Mucosa of rectum (tissue), 2 donors: ENCODE results near the gene CUX1.

Experiments
- H3K27ac ChIP-seq, 2 donors: one replicate each; pipeline ENCODE4 v1.7.0; 2013; ENCODE audit warnings: inconsistent platforms in 2 of 2, low read depth in 2 of 2, low read length in 2 of 2
- H3K27me3 ChIP-seq, 2 donors: one replicate each; pipeline ENCODE4 v1.7.0; 2013; ENCODE audit warnings: low read length in 2 of 2; ENCODE audit not compliant: control insufficient read depth in 2 of 2, insufficient read depth in 2 of 2
- H3K36me3 ChIP-seq, 2 donors: one replicate each; pipeline ENCODE4 v1.7.0; 2013; ENCODE audit warnings: low read length in 2 of 2; ENCODE audit not compliant: control insufficient read depth in 2 of 2, insufficient read depth in 2 of 2
- H3K4me1 ChIP-seq, 2 donors: one replicate each; pipeline ENCODE4 v1.7.0; 2013; ENCODE audit warnings: low read length in 2 of 2, mild to moderate bottlenecking in 1 of 2; ENCODE audit not compliant: control insufficient read depth in 2 of 2, insufficient read depth in 2 of 2
- H3K4me3 ChIP-seq, 2 donors: one replicate each; pipeline ENCODE4 v1.7.0; 2013; ENCODE audit warnings: low read length in 2 of 2
- H3K9ac ChIP-seq, 2 donors: one replicate each; pipeline ENCODE4 v1.7.0; 2013; ENCODE audit warnings: low read length in 2 of 2, low read depth in 1 of 2, mild to moderate bottlenecking in 1 of 2
- H3K9me3 ChIP-seq, 2 donors: one replicate each; pipeline ENCODE4 v1.7.0; 2013; ENCODE audit warnings: low read length in 2 of 2; ENCODE audit not compliant: control insufficient read depth in 2 of 2
- donor health status: healthy.
- donor health status: Normal muscosa, but diverticular disease.

CUX1 gene

DNA sequence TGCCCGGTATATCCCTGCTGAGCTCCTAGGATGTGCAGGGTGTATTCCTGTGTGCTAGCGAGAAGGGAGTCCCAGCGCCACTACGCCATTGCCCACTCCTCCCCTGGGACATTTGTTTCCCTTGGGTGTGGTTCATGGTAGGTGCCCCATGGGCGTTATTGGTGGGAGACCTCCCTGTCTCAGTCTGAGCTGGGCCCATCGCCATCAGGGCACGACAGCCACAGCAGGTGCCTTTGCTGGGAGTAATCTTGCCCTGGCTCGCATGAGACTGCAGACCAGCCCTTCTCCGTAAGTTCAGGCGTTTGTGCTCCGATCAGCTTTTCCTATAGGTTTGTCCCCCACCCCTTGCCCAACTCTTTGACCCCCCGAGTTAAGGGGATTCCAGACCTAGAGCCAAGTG is 332.0 kb downstream of the CUX1 start:
- no peaks in the 10 kb centered on the region for H3K27me3 ChIP-seq
- H3K4me1 ChIP-seq = peaks cover 3 to 4% of the 10 kb centered on the region in 2 donors
- no peaks in the 10 kb centered on the region for H3K36me3 ChIP-seq
- H3K9me3 ChIP-seq = no peaks in the 10 kb centered on the region
- no peak overlapping the region for H3K27ac ChIP-seq
- no peak overlapping the region for H3K9ac ChIP-seq
- no peak overlapping the region for H3K4me3 ChIP-seq

DNA sequence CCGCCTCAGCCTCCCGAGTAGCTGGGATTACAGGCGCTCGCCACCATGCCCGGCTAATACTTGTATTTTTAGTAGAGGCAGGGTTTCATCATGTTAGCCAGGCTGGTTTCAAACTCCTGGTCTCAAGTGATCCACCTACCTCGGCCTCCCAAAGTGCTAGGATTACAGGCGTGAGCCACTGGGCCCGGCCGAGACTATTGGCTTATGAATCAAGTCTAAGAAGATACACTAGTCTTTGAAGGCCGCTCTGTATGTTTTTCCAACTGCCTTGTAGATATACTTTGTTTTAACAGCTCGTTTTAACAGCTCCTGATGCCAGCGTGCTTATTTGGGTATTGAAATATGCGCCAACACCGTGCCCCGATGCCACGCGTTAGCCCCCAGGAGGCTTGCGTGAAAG is 332.8 kb downstream of the CUX1 start:
- Histone ChIP-seq H3K36me3 (no peaks in the 10 kb centered on the region), H3K27ac (no peak overlapping the region), H3K9ac (no peak overlapping the region), H3K9me3 (no peaks in the 10 kb centered on the region), H3K4me3 (no peak overlapping the region), H3K4me1 (peaks cover 3 to 4% of the 10 kb centered on the region in 2 donors), H3K27me3 (no peaks in the 10 kb centered on the region)

DNA sequence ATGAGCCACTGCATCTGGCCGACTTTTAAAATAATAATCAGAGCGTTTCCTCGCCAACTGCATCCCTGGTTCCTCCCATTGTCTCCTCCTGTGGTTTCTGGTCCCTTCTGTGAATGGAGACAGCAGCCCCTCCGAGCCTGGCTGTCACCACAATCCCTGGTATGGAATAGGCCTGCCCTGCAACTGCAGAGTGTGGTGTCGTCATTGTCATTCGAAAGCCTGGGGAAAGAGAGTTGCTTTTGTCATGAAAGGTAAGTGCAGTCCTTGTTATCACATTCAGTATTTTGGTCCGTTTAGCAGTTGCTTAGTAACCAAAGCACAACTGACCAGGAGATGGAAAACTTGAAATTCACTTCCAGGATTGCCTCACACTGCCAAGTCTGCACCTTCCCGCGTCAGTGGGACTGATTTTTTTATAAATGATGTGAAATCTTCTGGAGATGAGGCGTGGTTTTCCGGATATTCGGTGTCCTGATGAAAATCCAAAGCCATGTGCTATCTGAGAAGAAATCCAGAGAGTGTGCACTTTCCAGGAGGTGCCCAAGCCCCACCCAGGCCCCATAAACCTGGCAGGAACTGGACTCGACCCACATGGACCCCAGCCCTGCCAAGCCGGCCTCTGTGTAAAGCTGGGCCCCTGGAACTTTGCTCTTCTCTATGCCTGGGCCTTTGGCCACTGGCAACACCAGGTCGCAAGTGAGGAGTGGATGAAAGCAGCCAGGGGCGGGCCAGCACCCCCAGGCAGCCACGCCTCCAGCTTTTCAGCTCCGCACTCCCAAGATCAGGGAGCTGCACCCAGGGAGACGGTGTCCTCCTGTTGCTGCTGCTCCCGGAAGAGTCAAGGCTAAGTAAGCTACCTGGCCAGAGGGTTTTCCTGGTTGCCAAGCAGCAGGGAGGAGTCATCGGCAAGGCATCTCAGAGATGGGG is 335.5 kb downstream of the CUX1 start:
- Histone ChIP-seq H3K36me3 (peaks cover 0 to 3% of the 10 kb centered on the region in 2 donors), H3K4me1 (peaks cover 3 to 4% of the 10 kb centered on the region in 2 donors), H3K9me3 (no peaks in the 10 kb centered on the region), H3K9ac (no peak overlapping the region), H3K4me3 (no peak overlapping the region), H3K27ac (peak overlapping the region; percentile 6 to 38), H3K27me3 (no peaks in the 10 kb centered on the region)

DNA sequence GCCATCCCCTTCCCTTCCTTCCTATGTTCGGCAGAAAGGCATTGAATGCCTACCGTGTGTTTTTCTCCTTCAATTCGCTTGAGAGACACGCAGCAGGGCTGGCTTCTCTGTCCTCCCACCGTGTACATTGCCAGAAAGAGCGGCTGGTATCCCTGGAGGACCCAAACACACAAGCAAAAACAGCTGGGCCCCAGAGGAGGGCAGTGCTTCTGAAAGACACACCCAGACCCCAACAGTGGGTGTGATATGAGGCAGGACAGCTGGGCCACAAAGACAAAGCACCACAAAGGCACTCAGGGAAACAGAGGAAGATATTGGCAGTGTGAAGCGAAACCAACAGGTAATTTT is 336.1 kb downstream of the CUX1 start:
- H3K27me3 ChIP-seq = no peaks in the 10 kb centered on the region
- H3K27ac ChIP-seq = peak overlapping the region in 1 of 2 donors; percentile 6
- peaks cover 3 to 4% of the 10 kb centered on the region in 2 donors for H3K4me1 ChIP-seq
- peaks cover 0 to 7% of the 10 kb centered on the region in 2 donors for H3K36me3 ChIP-seq
- no peak overlapping the region for H3K4me3 ChIP-seq
- no peaks in the 10 kb centered on the region for H3K9me3 ChIP-seq
- H3K9ac ChIP-seq = no peak overlapping the region

DNA sequence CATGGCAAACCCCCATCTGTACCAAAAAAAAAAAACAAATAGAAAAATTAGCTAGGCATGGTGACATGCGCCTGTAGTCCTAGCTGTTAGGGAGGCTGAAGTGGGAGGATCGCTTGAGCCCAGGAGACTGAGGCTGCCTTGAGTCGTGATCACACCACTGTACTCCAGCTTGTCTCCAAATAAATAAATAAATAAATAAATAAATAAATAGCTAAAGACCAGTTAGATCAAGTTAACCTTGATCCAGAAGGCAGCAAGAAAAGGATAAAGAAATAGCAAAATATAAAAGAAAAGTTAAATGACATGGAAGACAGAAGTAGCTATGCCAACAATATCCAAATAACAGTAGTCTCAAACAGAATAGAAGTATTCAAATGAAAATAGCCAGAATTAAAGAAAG is 337.0 kb downstream of the CUX1 start:
- Histone ChIP-seq H3K4me1 (peaks cover 3 to 4% of the 10 kb centered on the region in 2 donors), H3K9ac (no peak overlapping the region), H3K27ac (no peak overlapping the region), H3K9me3 (no peaks in the 10 kb centered on the region), H3K4me3 (no peak overlapping the region), H3K27me3 (no peaks in the 10 kb centered on the region), H3K36me3 (peaks cover 0 to 9% of the 10 kb centered on the region in 2 donors)

DNA sequence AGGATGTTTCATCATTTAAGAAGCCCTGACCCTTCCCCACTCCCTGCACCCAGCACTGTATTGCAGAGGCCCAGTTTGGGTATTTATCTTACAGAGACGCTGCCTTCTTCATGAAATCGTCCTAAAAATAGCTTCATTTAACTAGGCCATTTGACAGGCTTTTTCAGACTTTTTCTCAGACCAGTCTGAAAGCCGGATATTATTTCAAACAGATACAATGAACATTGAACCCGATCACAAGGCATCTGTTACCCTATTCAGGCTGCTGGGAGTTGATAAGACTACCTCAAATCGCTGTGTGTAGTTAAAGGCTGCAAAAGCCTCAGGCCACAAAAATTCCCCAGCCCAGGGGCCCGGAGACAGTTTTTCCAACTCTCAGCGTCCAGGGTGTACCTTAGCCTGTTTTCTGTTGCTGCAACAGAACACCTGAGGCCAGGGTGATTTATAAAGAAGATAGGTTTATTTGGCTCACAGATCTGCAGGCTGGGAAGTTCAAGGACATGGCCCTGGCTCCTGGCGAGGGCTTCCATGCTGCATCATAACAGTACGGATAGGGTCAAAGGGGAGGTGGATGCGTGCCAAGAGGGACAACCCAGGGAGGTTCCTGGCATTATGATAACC is 338.5 kb downstream of the CUX1 start:
- Histone ChIP-seq H3K4me3 (no peak overlapping the region), H3K27ac (no peak overlapping the region), H3K4me1 (peaks cover 3 to 4% of the 10 kb centered on the region in 2 donors)

DNA sequence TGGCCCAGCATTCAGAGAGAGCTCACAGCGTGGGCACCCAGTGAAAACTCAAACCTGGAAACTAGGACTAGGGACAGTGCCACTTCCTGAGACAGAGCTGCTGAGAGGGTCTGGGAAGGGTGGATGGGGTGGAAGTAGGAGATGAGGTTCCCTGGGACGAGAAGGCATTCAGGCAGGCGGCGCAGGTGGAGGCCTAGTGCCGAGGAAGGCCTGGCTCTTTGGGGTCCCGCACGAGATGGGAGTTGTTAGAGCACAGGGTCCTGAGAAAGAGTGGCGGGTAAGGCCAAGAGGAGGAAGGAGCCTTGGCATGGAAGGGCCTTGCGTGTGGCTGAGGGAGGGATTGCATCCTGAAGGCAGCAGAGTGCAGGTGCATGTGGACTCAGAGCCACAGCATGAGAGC is 339.4 kb downstream of the CUX1 start:
- peaks cover 3 to 4% of the 10 kb centered on the region in 2 donors for H3K4me1 ChIP-seq
- no peak overlapping the region for H3K9ac ChIP-seq
- peaks cover 0 to 11% of the 10 kb centered on the region in 2 donors for H3K36me3 ChIP-seq
- H3K27ac ChIP-seq = no peak overlapping the region
- no peaks in the 10 kb centered on the region for H3K9me3 ChIP-seq
- no peak overlapping the region for H3K4me3 ChIP-seq
- H3K27me3 ChIP-seq = no peaks in the 10 kb centered on the region

More for the DNA sequence above, 338.5 kb downstream of the CUX1 start:
- no peaks in the 10 kb centered on the region for H3K27me3 ChIP-seq
- no peak overlapping the region for H3K9ac ChIP-seq
- H3K9me3 ChIP-seq = no peaks in the 10 kb centered on the region
- H3K36me3 ChIP-seq = peaks cover 0 to 11% of the 10 kb centered on the region in 2 donors

DNA sequence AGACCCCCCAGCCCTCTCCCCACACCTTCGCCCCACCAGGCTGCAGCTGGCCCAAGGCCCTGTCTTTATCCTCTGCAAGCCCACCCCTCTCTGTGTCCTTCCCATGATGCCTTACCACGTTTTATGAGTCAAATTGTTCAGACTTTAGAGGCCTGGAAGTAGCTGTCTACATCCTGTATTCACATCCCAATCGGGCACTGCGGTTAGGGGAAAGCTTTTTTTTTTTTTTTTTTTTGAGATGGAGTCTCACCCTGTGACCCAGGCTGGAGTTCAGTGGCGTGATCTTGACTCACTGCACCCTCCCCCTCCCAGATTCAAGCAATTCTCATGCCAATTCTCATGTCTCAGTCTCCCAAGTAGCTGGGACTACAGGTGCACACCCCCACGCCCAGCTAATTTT is 347.7 kb downstream of the CUX1 start:
- Histone ChIP-seq H3K4me3 (no peak overlapping the region), H3K9me3 (no peaks in the 10 kb centered on the region), H3K4me1 (no peaks in the 10 kb centered on the region), H3K27ac (no peak overlapping the region), H3K27me3 (no peaks in the 10 kb centered on the region), H3K9ac (no peak overlapping the region), H3K36me3 (peaks cover 3 to 18% of the 10 kb centered on the region in 2 donors)

DNA sequence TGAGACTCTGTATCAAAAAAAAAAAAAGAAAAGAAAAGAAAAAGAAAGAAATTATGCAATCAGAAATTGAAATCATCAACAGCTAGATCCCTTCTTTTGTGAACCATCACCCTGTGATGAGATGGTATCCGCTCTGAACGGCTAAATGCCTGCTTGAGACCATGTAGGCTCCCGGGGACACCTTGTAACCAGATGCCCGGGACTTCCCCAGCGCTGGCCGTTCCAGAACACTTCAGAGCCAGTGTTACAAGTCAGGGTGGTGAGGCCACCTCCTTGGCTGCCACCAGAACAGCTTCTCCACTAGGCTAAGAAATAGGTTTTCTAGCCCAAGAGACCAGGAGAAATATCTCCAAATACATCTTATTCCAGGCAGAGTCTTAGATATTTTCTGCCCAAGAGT is 349.8 kb downstream of the CUX1 start:
- Histone ChIP-seq H3K9me3 (no peaks in the 10 kb centered on the region), H3K27ac (no peak overlapping the region), H3K9ac (no peak overlapping the region), H3K4me1 (no peaks in the 10 kb centered on the region), H3K36me3 (peaks cover 14 to 20% of the 10 kb centered on the region in 2 donors), H3K27me3 (no peaks in the 10 kb centered on the region), H3K4me3 (no peak overlapping the region)

DNA sequence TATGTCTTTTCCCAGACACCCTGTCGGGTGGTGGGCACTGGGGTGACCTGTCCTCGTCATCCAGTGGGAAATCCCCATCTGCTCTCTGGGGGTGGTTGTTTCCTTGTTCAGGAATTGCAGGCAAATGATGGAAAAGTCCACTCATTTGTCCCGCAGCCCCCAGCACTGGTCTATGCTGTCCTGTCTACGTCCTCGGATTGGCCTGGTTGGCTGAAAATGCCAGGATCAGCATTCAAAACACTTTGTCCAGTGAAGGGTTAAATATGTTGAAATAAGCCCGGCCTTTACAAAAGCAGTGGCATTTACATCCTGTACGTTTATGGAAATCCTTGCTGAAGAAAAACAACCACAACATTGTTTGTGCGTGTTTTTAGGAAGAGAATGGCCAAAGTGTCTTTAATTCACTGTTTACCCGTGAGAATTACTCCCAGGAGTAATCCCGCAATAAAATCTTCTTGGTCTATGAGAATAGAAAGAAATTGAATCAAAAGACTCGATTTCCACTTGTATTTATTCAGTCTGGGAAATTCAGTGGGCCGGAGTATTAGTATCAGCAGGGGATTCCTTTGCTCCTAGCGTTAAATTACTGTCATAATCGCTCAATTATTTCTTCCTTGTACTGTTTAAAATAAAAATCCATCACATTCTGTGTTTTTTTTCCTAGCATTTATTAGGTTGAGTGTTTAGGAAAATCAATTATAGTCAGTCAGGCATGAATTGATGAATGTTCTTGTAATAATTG is 352.4 kb downstream of the CUX1 start:
- H3K9me3 ChIP-seq = no peaks in the 10 kb centered on the region
- no peaks in the 10 kb centered on the region for H3K27me3 ChIP-seq
- no peak overlapping the region for H3K27ac ChIP-seq
- H3K36me3 ChIP-seq = peaks cover 12 to 18% of the 10 kb centered on the region in 2 donors
- H3K4me3 ChIP-seq = no peak overlapping the region
- H3K9ac ChIP-seq = no peak overlapping the region
- no peaks in the 10 kb centered on the region for H3K4me1 ChIP-seq
